MM.1S (cell line): ENCODE measurements around the gene FARP2.

Experiments
- DNase-seq: peaks from one replicate; pipeline ENCODE4 v3.0.0-alpha.2; 2015
- H2AFZ ChIP-seq: fragments of 300-600 bp; sonication (generic); 2 replicates; pipeline ENCODE4 v1.6.0; 2016; ENCODE audit warnings: antibody characterized with exemption, low read length
- H3F3A ChIP-seq: fragments of 300-600 bp; sonication (generic); 2 replicates; pipeline ENCODE4 v1.6.1; 2016; ENCODE audit warnings: mild to moderate bottlenecking, antibody characterized with exemption, low read length, moderate library complexity, mixed read lengths; ENCODE audit not compliant: insufficient read depth
- H3K27ac ChIP-seq: fragments of 300-600 bp; sonication (generic); 2 replicates; pipeline ENCODE4 v1.5.1; 2016; ENCODE audit warnings: mild to moderate bottlenecking, low read length
- H3K27me3 ChIP-seq: fragments of 300-600 bp; sonication (generic); replicated peaks from 2 replicates; pipeline ENCODE4 v1.6.0; 2016; ENCODE audit warnings: low read length; ENCODE audit not compliant: insufficient read depth
- H3K36me3 ChIP-seq: fragments of 300-600 bp; sonication (generic); replicated peaks from 2 replicates; pipeline ENCODE4 v1.6.1; 2016; ENCODE audit warnings: mild to moderate bottlenecking, low read length, mixed read lengths; ENCODE audit not compliant: insufficient read depth
- H3K4me1 ChIP-seq: fragments of 300-600 bp; sonication (generic); 2 replicates; pipeline ENCODE4 v1.6.1; 2016; ENCODE audit warnings: low read length, mixed read lengths
- H3K4me2 ChIP-seq: fragments of 300-600 bp; sonication (generic); 2 replicates; pipeline ENCODE4 v1.6.0; 2016; ENCODE audit warnings: low read depth, low read length
- H3K4me3 ChIP-seq: fragments of 300-600 bp; sonication (generic); 2 replicates; pipeline ENCODE4 v1.5.1; 2016; ENCODE audit warnings: low read length, mixed read lengths
- H3K79me2 ChIP-seq: fragments of 300-600 bp; sonication (generic); 2 replicates; pipeline ENCODE4 v1.6.1; 2016; ENCODE audit warnings: mixed run types, low read length, mixed read lengths
- H3K9ac ChIP-seq: fragments of 300-600 bp; sonication (generic); 2 replicates; pipeline ENCODE4 v1.6.1; 2016; ENCODE audit warnings: low read length, mixed read lengths
- H3K9me2 ChIP-seq: fragments of 300-600 bp; sonication (generic); replicated peaks from 2 replicates; pipeline ENCODE4 v1.6.1; 2016; ENCODE audit warnings: mild to moderate bottlenecking, low read length, mixed read lengths; ENCODE audit not compliant: insufficient read depth
- H3K9me3 ChIP-seq: fragments of 300-600 bp; sonication (generic); replicated peaks from 2 replicates; pipeline ENCODE4 v1.6.1; 2016; ENCODE audit warnings: mild to moderate bottlenecking, low read length, mixed read lengths; ENCODE audit not compliant: insufficient read depth
- H4K20me1 ChIP-seq: fragments of 300-600 bp; sonication (generic); 2 replicates; pipeline ENCODE4 v1.6.1; 2016; ENCODE audit warnings: mild to moderate bottlenecking, low read length, moderate library complexity, mixed read lengths; ENCODE audit not compliant: insufficient read depth
- EZH2 ChIP-seq: fragments of 300-600 bp; sonication (generic); optimal IDR thresholded peaks from 2 replicates; pipeline ENCODE3; 2017; ENCODE audit warnings: low read depth, mild to moderate bottlenecking, antibody characterized with exemption, low read length, mixed read lengths
- EZH2phosphoT487 ChIP-seq: fragments of 300-600 bp; sonication (generic); IDR thresholded peaks from 2 replicates; pipeline ENCODE4 v1.6.1; 2018; ENCODE audit warnings: antibody characterized with exemption, low read length
- TF ChIP-seq, protein P1 (sequence below): fragments of 300-600 bp; sonication (generic); IDR thresholded peaks from 2 replicates; pipeline ENCODE4 v1.5.1; 2016; ENCODE audit warnings: antibody characterized with exemption, low read length, mixed read lengths

Gene FARP2

DNA sequence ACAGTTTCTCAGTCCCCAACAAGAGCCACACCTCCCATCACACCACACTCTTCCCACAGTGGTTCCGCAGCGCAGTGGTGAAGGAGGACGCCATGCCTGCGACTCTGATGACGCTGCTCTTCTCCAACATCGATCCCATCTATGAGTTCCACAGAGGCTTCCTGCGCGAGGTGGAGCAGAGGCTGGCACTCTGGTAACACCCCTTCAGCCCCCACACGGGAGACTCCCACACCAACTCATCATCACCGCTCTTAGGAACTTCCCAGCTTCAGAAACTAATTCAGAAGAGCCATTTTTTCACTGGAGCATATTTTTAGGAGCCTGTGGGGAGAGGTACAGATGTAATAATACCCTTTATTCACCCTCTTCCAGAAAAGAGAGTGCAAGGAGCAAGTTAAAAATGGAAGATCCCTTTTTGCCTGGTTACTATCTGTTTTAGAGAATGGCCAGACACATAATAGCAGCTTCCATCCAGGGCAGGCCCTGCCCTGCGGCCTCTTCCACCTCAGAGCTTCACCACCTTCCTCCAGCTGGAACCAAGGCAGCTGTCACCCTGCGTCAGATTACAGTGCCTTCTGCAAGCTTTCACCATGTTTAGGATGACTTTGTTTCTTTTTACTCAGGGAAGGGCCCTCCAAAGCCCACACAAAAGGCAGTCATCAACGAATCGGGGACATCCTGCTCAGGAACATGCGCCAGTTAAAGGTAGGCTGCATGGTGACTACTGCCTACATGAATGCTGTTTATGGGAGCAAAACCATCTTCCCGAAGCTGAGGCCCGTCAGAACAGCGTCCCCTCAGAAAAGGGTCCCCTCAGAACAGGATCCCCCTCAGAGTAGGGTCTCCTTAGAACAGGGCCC lies 107.4 kb downstream of the FARP2 start:
- Histone ChIP-seq H3K36me3 (no peaks in the 10 kb centered on the region), H2AFZ (no peak overlapping the region), H3K27me3 (no peaks in the 10 kb centered on the region), H3K9me3 (no peaks in the 10 kb centered on the region), H3K79me2 (no peaks in the 10 kb centered on the region), H3K4me1 (no peaks in the 10 kb centered on the region), H3K4me2 (no peak overlapping the region), H3K9me2 (no peaks in the 10 kb centered on the region), H3K9ac (no peak overlapping the region), H3K27ac (no peak overlapping the region), H3F3A (no peaks in the 10 kb centered on the region; the same call in 1 of the 2 replicates), H3K4me3 (no peak overlapping the region), H4K20me1 (no peaks in the 10 kb centered on the region)
- TF ChIP-seq EZH2 (no peak), EZH2phosphoT487 (no peak)
- TF ChIP-seq, protein P1, sequence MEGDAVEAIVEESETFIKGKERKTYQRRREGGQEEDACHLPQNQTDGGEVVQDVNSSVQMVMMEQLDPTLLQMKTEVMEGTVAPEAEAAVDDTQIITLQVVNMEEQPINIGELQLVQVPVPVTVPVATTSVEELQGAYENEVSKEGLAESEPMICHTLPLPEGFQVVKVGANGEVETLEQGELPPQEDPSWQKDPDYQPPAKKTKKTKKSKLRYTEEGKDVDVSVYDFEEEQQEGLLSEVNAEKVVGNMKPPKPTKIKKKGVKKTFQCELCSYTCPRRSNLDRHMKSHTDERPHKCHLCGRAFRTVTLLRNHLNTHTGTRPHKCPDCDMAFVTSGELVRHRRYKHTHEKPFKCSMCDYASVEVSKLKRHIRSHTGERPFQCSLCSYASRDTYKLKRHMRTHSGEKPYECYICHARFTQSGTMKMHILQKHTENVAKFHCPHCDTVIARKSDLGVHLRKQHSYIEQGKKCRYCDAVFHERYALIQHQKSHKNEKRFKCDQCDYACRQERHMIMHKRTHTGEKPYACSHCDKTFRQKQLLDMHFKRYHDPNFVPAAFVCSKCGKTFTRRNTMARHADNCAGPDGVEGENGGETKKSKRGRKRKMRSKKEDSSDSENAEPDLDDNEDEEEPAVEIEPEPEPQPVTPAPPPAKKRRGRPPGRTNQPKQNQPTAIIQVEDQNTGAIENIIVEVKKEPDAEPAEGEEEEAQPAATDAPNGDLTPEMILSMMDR: no peak
- no peak for DNase-seq

DNA sequence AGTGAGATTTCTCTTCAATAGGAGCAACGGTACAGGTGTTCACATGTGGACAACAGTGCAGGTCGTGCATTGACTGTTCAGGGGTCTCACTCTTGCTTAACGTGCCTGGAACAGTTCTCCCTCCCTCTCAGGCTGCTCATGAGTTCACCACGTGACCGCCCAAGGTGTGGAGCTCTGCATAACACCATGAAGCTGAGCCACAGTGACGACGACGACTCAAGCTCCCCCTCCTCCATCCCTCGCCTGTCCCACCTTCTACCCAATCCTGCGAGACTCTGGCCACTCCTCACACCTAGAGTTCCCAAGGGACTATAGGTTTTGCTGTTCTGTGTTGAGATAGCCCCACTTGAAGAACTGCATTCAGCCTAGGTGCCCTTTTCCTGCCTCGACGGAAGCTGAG lies 109.5 kb downstream of the FARP2 start:
- no peak overlapping the region for H3K9ac ChIP-seq
- H3F3A ChIP-seq: no peaks in the 10 kb centered on the region; the same call in 1 of the 2 replicates
- no peak overlapping the region for H3K27ac ChIP-seq
- TF ChIP-seq EZH2phosphoT487 (no peak), EZH2 (no peak)
- TF ChIP-seq, protein P1: no peak
- no peak overlapping the region for H3K4me2 ChIP-seq
- H4K20me1 ChIP-seq: no peaks in the 10 kb centered on the region
- no peaks in the 10 kb centered on the region for H3K79me2 ChIP-seq
- H3K4me1 ChIP-seq: no peaks in the 10 kb centered on the region
- no peaks in the 10 kb centered on the region for H3K27me3 ChIP-seq
- H2AFZ ChIP-seq: no peak overlapping the region
- no peaks in the 10 kb centered on the region for H3K9me3 ChIP-seq
- no peaks in the 10 kb centered on the region for H3K36me3 ChIP-seq
- no peak overlapping the region for H3K4me3 ChIP-seq
- no peak for DNase-seq
- H3K9me2 ChIP-seq: no peaks in the 10 kb centered on the region

DNA sequence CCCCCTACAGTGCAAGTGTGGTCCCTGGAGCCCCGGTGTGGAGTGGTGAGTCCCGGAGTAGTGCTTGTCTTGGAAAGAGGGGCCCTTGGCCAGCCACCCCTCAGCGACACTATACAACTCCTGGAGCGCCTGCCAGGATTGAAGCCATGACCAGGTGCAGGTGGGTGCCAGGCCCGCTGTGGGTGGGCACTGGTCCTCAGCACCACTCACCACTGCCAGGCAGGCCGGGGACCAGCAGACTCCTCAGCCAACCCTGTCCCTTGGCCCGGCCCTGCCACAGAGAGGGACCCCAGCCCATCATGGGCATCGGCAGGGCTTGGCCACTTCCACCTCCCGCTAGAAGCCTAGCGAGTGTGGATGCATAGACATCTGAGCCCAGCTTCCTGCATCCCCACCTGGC lies 110.1 kb downstream of the FARP2 start:
- Histone ChIP-seq H3K4me2 (no peak overlapping the region), H3K27me3 (no peaks in the 10 kb centered on the region), H3K36me3 (no peaks in the 10 kb centered on the region), H3K9me3 (no peaks in the 10 kb centered on the region), H3F3A (no peaks in the 10 kb centered on the region; the same call in 1 of the 2 replicates), H3K9ac (no peak overlapping the region), H3K79me2 (no peaks in the 10 kb centered on the region), H3K4me1 (no peaks in the 10 kb centered on the region), H3K27ac (no peak overlapping the region), H4K20me1 (no peaks in the 10 kb centered on the region), H3K9me2 (no peaks in the 10 kb centered on the region), H2AFZ (no peak overlapping the region), H3K4me3 (no peak overlapping the region)
- DNase-seq: no peak
- no peak for TF ChIP-seq EZH2
- TF ChIP-seq EZH2phosphoT487: no peak
- TF ChIP-seq, protein P1: no peak
